ENCODE results near the gene MMP23B. TPM values are rescaled to one million over a fixed set of nuclear protein-coding genes. Genes with fewer than 3 reads are reported as not detected.

Gene MMP23B
- total and polyA plus RNA-seq, 2 of the 8 experiments (the other 6 are each of a cell fraction or from before 2014, with no cell fraction given), result 9.2 to 14.6 TPM

DNA sequence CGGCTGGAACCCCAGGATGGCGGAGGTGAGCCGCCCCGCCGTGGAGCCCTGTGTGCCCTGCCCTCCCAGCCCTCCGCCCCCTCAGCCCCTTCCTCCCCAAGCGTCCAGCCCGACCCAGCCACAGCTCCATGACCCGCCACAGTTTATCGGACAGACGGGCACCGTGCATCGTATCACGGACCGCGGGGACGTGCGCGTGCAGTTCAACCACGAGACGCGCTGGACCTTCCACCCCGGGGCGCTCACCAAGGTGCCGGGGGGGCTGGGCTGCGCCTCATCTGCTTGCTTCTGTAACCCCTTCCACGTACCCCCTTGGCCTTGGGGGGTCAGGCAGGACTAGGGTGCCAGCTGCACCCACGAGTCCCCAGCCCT is 6.6 kb upstream of the MMP23B start (continued):
- no peak for TF ChIP-seq EP300 (IDR thresholded peaks at IDR 0.05; ENCODE audit: borderline replicate concordance in 1 of 2, low read depth in 2 of 2, low read length in 2 of 2)
- TF ChIP-seq FOSL1 (IDR thresholded peaks at IDR 0.05; ENCODE audit: insufficient read depth, low read depth, low read length), result no peak
- TF ChIP-seq, protein P1, sequence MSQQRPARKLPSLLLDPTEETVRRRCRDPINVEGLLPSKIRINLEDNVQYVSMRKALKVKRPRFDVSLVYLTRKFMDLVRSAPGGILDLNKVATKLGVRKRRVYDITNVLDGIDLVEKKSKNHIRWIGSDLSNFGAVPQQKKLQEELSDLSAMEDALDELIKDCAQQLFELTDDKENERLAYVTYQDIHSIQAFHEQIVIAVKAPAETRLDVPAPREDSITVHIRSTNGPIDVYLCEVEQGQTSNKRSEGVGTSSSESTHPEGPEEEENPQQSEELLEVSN (IDR thresholded peaks at IDR 0.05), result no peak
- no peak for TF ChIP-seq CEBPB (IDR thresholded peaks at IDR 0.05; ENCODE audit: low read depth, low read length)
- no peak for TF ChIP-seq BCL11A (IDR thresholded peaks at IDR 0.05; ENCODE audit: low read depth in 2 of 2, low read length in 2 of 2)
- no peak for TF ChIP-seq TBP (IDR thresholded peaks at IDR 0.05; ENCODE audit: low read depth, low read length)
- no peak for TF ChIP-seq CBX8 (IDR thresholded peaks at IDR 0.05; ENCODE audit: borderline replicate concordance, low read depth, low read length)
